Mesenchymal stem cell (in vitro differentiated cells and primary cell): ENCODE data around the gene TSPEAR.
"Not testable (repeated sequence)": the region's sequence is repeated elsewhere in the genome, so short reads cannot be mapped to it uniquely, and the experiment has no call there.

Source experiments
- DNase-seq: peaks from one replicate; pipeline ENCODE4 v3.0.0-alpha.2; 2013
- H2AFZ ChIP-seq: one replicate; pipeline ENCODE4 v1.6.1; 2013; ENCODE audit warnings: low read depth, mild to moderate bottlenecking, control low read depth, inconsistent platforms, low read length, moderate library complexity
- H2AK5ac ChIP-seq: 2 replicates; pipeline ENCODE4 v1.6.1; 2013; ENCODE audit warnings: low read length, moderate library complexity, mild to moderate bottlenecking, inconsistent platforms; ENCODE audit not compliant: severe bottlenecking
- H2BK120ac ChIP-seq: one replicate; pipeline ENCODE4 v1.6.1; 2013; ENCODE audit warnings: low read depth, mild to moderate bottlenecking, inconsistent platforms, low read length, moderate library complexity
- H2BK12ac ChIP-seq, 2 experiments: one replicate each; pipeline ENCODE4 v1.6.1; 2013; ENCODE audit warnings: inconsistent platforms in 2 of 2, low read length in 2 of 2, mild to moderate bottlenecking in 2 of 2, moderate library complexity in 2 of 2, control low read depth in 1 of 2
- H2BK15ac ChIP-seq: one replicate; pipeline ENCODE4 v1.6.1; 2013; ENCODE audit warnings: mild to moderate bottlenecking, low read depth, inconsistent platforms; ENCODE audit not compliant: poor library complexity, severe bottlenecking
- H2BK5ac ChIP-seq: 2 replicates; pipeline ENCODE4 v1.6.1; 2013; ENCODE audit warnings: low read depth, mild to moderate bottlenecking, low read length, control low read depth, inconsistent platforms; ENCODE audit not compliant: poor library complexity, severe bottlenecking
- H3K14ac ChIP-seq, 2 experiments: one replicate each; pipeline ENCODE4 v1.6.1; 2013; ENCODE audit warnings: inconsistent platforms in 2 of 2, low read length in 2 of 2, control low read depth in 1 of 2, mild to moderate bottlenecking in 1 of 2, moderate library complexity in 1 of 2
- H3K18ac ChIP-seq, 2 experiments: one replicate each; pipeline ENCODE4 v1.6.1; 2013; ENCODE audit warnings: inconsistent platforms in 2 of 2, low read length in 2 of 2, control low read depth in 1 of 2, low read depth in 1 of 2, mild to moderate bottlenecking in 1 of 2
- H3K23ac ChIP-seq, 2 experiments: one replicate each; pipeline ENCODE4 v1.6.1; 2013; ENCODE audit warnings: inconsistent platforms in 2 of 2, low read length in 2 of 2, mild to moderate bottlenecking in 2 of 2, moderate library complexity in 2 of 2, control low read depth in 1 of 2
- H3K27ac ChIP-seq: 2 replicates; pipeline ENCODE4 v1.5.1; 2013; ENCODE audit warnings: mild to moderate bottlenecking, moderate library complexity, low read length, control low read depth, inconsistent platforms; ENCODE audit not compliant: poor library complexity, severe bottlenecking
- H3K27me3 ChIP-seq, 2 experiments: 2 replicates each; pipeline versions ENCODE4 v1.6.1 to v1.7.0; 2013; ENCODE audit warnings: low read length in 2 of 2, mild to moderate bottlenecking in 2 of 2, moderate library complexity in 2 of 2, control low read depth in 1 of 2, inconsistent platforms in 1 of 2; ENCODE audit not compliant: control insufficient read depth in 1 of 2, insufficient read depth in 1 of 2
- H3K36me3 ChIP-seq, 2 experiments: 2 replicates each; pipeline versions ENCODE4 v1.6.1 to v1.7.0; 2013; ENCODE audit warnings: low read length in 2 of 2, control low read depth in 1 of 2, inconsistent platforms in 1 of 2, low read depth in 1 of 2, mild to moderate bottlenecking in 1 of 2; ENCODE audit not compliant: insufficient read depth in 2 of 2, control insufficient read depth in 1 of 2
- H3K4ac ChIP-seq, 2 experiments: one replicate each; pipeline ENCODE4 v1.6.1; 2013; ENCODE audit warnings: inconsistent platforms in 2 of 2, low read length in 2 of 2, mild to moderate bottlenecking in 2 of 2, moderate library complexity in 2 of 2, control low read depth in 1 of 2, low read depth in 1 of 2
- H3K4me1 ChIP-seq: 2 replicates; pipeline ENCODE4 v1.6.1; 2013; ENCODE audit warnings: low read depth, low read length, control low read depth; ENCODE audit not compliant: control insufficient read depth, insufficient read depth
- H3K4me2 ChIP-seq: 2 replicates; pipeline ENCODE4 v1.6.1; 2013; ENCODE audit warnings: low read length, mild to moderate bottlenecking, inconsistent platforms; ENCODE audit not compliant: poor library complexity, severe bottlenecking
- H3K4me3 ChIP-seq, 2 experiments: 2 replicates each; pipeline versions ENCODE4 v1.5.1 to v1.7.0; 2013; ENCODE audit warnings: low read length in 2 of 2, mild to moderate bottlenecking in 2 of 2, control low read depth in 1 of 2, low read depth in 1 of 2; ENCODE audit not compliant: insufficient read depth in 1 of 2
- H3K79me1 ChIP-seq: replicated peaks from 2 replicates; pipeline ENCODE4 v1.6.1; 2013; ENCODE audit warnings: mild to moderate bottlenecking, control low read depth, low read length, inconsistent platforms; ENCODE audit not compliant: poor library complexity, severe bottlenecking
- H3K9ac ChIP-seq: 2 replicates; pipeline ENCODE4 v1.7.0; 2013; ENCODE audit warnings: mild to moderate bottlenecking, low read length, moderate library complexity
- H3K9me3 ChIP-seq: 2 replicates; pipeline ENCODE4 v1.7.0; 2013; ENCODE audit warnings: mild to moderate bottlenecking, low read length; ENCODE audit not compliant: control insufficient read depth
- H4K8ac ChIP-seq: one replicate; pipeline ENCODE4 v1.6.1; 2013; ENCODE audit warnings: inconsistent platforms, mild to moderate bottlenecking, low read length, moderate library complexity
- H4K91ac ChIP-seq: one replicate; pipeline ENCODE4 v1.6.1; 2013; ENCODE audit warnings: mild to moderate bottlenecking, low read length, inconsistent platforms
- WGBS: methylation state at CpG from one replicate; pipeline ENCODE4 v1.1.7; 2013; ENCODE audit warnings: mixed read lengths; 5-methylcytosine and 5-hydroxymethylcytosine counted together

TSPEAR gene

GRCh38 chr21:44480200-44481053 is 230.9 kb downstream of the TSPEAR start:
- H3K27me3 ChIP-seq = peaks cover 13 to 21% of the 10 kb centered on the region in 2 experiments
- H3K9me3 ChIP-seq = no peaks in the 10 kb centered on the region
- no peak overlapping the region for H2BK120ac ChIP-seq
- WGBS = 72% methylated on average over 13 of the region's 16 CpGs
- H3K4me1 ChIP-seq = no peaks in the 10 kb centered on the region
- no peak overlapping the region for H4K8ac ChIP-seq
- no peak overlapping the region for H3K4ac ChIP-seq
- no peak for DNase-seq
- no peak overlapping the region for H2AK5ac ChIP-seq
- H3K4me2 ChIP-seq = no peak overlapping the region
- no peak overlapping the region for H2BK15ac ChIP-seq
- no peak overlapping the region for H3K14ac ChIP-seq
- no peak overlapping the region for H3K18ac ChIP-seq
- H2BK12ac ChIP-seq = no peak overlapping the region
- H3K36me3 ChIP-seq = no peaks in the 10 kb centered on the region
- no peak overlapping the region for H2BK5ac ChIP-seq
- no peak overlapping the region for H4K91ac ChIP-seq
- no peak overlapping the region for H3K4me3 ChIP-seq
- H3K23ac ChIP-seq = no peak overlapping the region
- no peak overlapping the region for H3K9ac ChIP-seq
- no peaks in the 10 kb centered on the region for H3K79me1 ChIP-seq
- H2AFZ ChIP-seq = no peak overlapping the region
- no peak overlapping the region for H3K27ac ChIP-seq

GRCh38 chr21:44479556-44480199 is 231.7 kb downstream of the TSPEAR start:
- peaks cover 13 to 20% of the 10 kb centered on the region in 2 experiments for H3K27me3 ChIP-seq
- H3K36me3 ChIP-seq, H3K4ac ChIP-seq, H3K9ac ChIP-seq, H3K23ac ChIP-seq, H2BK12ac ChIP-seq, H2BK5ac ChIP-seq, H3K14ac ChIP-seq, H2BK120ac ChIP-seq, H3K9me3 ChIP-seq, H2AK5ac ChIP-seq, H3K79me1 ChIP-seq, H4K91ac ChIP-seq, H2BK15ac ChIP-seq, H3K27ac ChIP-seq, H3K4me2 ChIP-seq, H3K18ac ChIP-seq, H3K4me1 ChIP-seq, H3K4me3 ChIP-seq, H2AFZ ChIP-seq, H4K8ac ChIP-seq: not testable (repeated sequence)
- WGBS = 40% methylated on average over 17 of the region's 21 CpGs
- DNase-seq = peak; percentile 25

GRCh38 chr21:44478801-44479167 is 232.6 kb downstream of the TSPEAR start:
- H3K4me2 ChIP-seq = no peak overlapping the region
- H3K4ac ChIP-seq = no peak overlapping the region
- H3K9me3 ChIP-seq = no peaks in the 10 kb centered on the region
- no peaks in the 10 kb centered on the region for H3K36me3 ChIP-seq
- no peak overlapping the region for H4K91ac ChIP-seq
- H2BK15ac ChIP-seq = no peak overlapping the region
- no peak overlapping the region for H2AFZ ChIP-seq
- no peak overlapping the region for H2BK120ac ChIP-seq
- H3K79me1 ChIP-seq = no peaks in the 10 kb centered on the region
- no peak overlapping the region for H3K18ac ChIP-seq
- peaks cover 13 to 20% of the 10 kb centered on the region in 2 experiments for H3K27me3 ChIP-seq
- no peak overlapping the region for H3K27ac ChIP-seq
- 83% methylated on average over 5 of the region's 5 CpGs for WGBS
- no peak overlapping the region for H3K9ac ChIP-seq
- H2BK5ac ChIP-seq = no peak overlapping the region
- H3K4me1 ChIP-seq = no peaks in the 10 kb centered on the region
- no peak overlapping the region for H2AK5ac ChIP-seq
- H3K4me3 ChIP-seq = no peak overlapping the region
- H3K23ac ChIP-seq = no peak overlapping the region
- H3K14ac ChIP-seq = no peak overlapping the region
- DNase-seq = no peak
- H2BK12ac ChIP-seq = no peak overlapping the region
- no peak overlapping the region for H4K8ac ChIP-seq

GRCh38 chr21:44478124-44478800 is 233.1 kb downstream of the TSPEAR start:
- 81% methylated on average over 16 of the region's 16 CpGs for WGBS
- no peak overlapping the region for H2BK12ac ChIP-seq
- H3K4me1 ChIP-seq = no peaks in the 10 kb centered on the region
- H3K27me3 ChIP-seq = peaks cover 13 to 17% of the 10 kb centered on the region in 2 experiments
- no peak overlapping the region for H3K9ac ChIP-seq
- H3K9me3 ChIP-seq = no peaks in the 10 kb centered on the region
- no peak overlapping the region for H3K18ac ChIP-seq
- no peaks in the 10 kb centered on the region for H3K79me1 ChIP-seq
- no peak overlapping the region for H3K4me2 ChIP-seq
- no peak overlapping the region for H2BK15ac ChIP-seq
- no peak overlapping the region for H2AK5ac ChIP-seq
- no peak overlapping the region for H2AFZ ChIP-seq
- H3K4ac ChIP-seq = no peak overlapping the region
- H3K27ac ChIP-seq = no peak overlapping the region
- no peak overlapping the region for H3K23ac ChIP-seq
- H3K4me3 ChIP-seq = no peak overlapping the region
- H2BK120ac ChIP-seq = no peak overlapping the region
- H2BK5ac ChIP-seq = no peak overlapping the region
- no peaks in the 10 kb centered on the region for H3K36me3 ChIP-seq
- no peak overlapping the region for H3K14ac ChIP-seq
- no peak overlapping the region for H4K8ac ChIP-seq
- DNase-seq = no peak
- no peak overlapping the region for H4K91ac ChIP-seq
